Bronchial epithelial cell (primary cell): ENCODE measurements around the gene CNTNAP3. TPM values are rescaled to one million over a fixed set of nuclear protein-coding genes. Genes with fewer than 3 reads are reported as not detected.
"Not testable (repeated sequence)": the region's sequence is repeated elsewhere in the genome, so short reads cannot be mapped to it uniquely, and the experiment has no call there.

Experiments used
- DNase-seq: peaks from one replicate; pipeline ENCODE4 v3.0.0-alpha.2; 2010; ENCODE audit warnings: low read depth
- FAIRE-seq: peaks from 2 replicates; lab custom pipeline; 2011; peaks lifted over from hg19 to GRCh38; lab: Jason Lieb, UNC
- H3K27me3 ChIP-seq: 2 replicates; pipeline ENCODE4 v1.5.1; 2011; ENCODE audit warnings: low read length; ENCODE audit not compliant: control insufficient read depth, insufficient read depth
- H3K36me3 ChIP-seq: 2 replicates; pipeline ENCODE4 v1.5.1; 2011; ENCODE audit warnings: low read length; ENCODE audit not compliant: control insufficient read depth, insufficient read depth
- H3K4me3 ChIP-seq: 2 replicates; pipeline ENCODE4 v1.5.1; 2011; ENCODE audit warnings: mild to moderate bottlenecking, low read depth, low read length, control low read depth
- total RNA-seq: library from RNA; depleted of rRNA; stranded (reverse); fragments of >200 nt; gene quantifications from 2 replicates; pipeline ENCODE4 v1.2.1, GENCODE V29; 2014

The CNTNAP3 gene
- total RNA-seq, result 9.1 and 11.6 TPM in 2 replicates

- H3K4me3 ChIP-seq, H3K36me3 ChIP-seq, H3K27me3 ChIP-seq, FAIRE-seq, DNase-seq: not testable (repeated sequence)
Measured at GRCh38 chr9:39287980-39288379, at the start of gene CNTNAP3. CNTNAP3 (minus strand) TSS chr9:39288167; CDS start chr9:39288064, 103 bp downstream.

- not testable (repeated sequence) for FAIRE-seq, H3K36me3 ChIP-seq, H3K4me3 ChIP-seq, DNase-seq, H3K27me3 ChIP-seq
Measured at GRCh38 chr9:39279995-39280394, 8.0 kb downstream of the CNTNAP3 start.

- not testable (repeated sequence) for H3K36me3 ChIP-seq, DNase-seq, H3K27me3 ChIP-seq, H3K4me3 ChIP-seq, FAIRE-seq
Measured at GRCh38 chr9:39242513-39242912, 45.5 kb downstream of the CNTNAP3 start.

GRCh38 chr9:39232130-39232991 is 55.6 kb downstream of the CNTNAP3 start:
- not testable (repeated sequence) for H3K4me3 ChIP-seq, H3K36me3 ChIP-seq, H3K27me3 ChIP-seq, DNase-seq, FAIRE-seq

GRCh38 chr9:39215976-39216375 is 72.0 kb downstream of the CNTNAP3 start:
- not testable (repeated sequence) for FAIRE-seq, DNase-seq, H3K4me3 ChIP-seq, H3K36me3 ChIP-seq, H3K27me3 ChIP-seq

- not testable (repeated sequence) for H3K4me3 ChIP-seq, FAIRE-seq, H3K36me3 ChIP-seq, DNase-seq, H3K27me3 ChIP-seq
Measured at GRCh38 chr9:39209773-39210172, 78.2 kb downstream of the CNTNAP3 start.

GRCh38 chr9:39206643-39207042 is 81.3 kb downstream of the CNTNAP3 start:
- not testable (repeated sequence) for DNase-seq, H3K4me3 ChIP-seq, H3K27me3 ChIP-seq, H3K36me3 ChIP-seq, FAIRE-seq

GRCh38 chr9:39205842-39206241 is 82.1 kb downstream of the CNTNAP3 start:
- not testable (repeated sequence) for H3K27me3 ChIP-seq, H3K36me3 ChIP-seq, H3K4me3 ChIP-seq, FAIRE-seq, DNase-seq

- not testable (repeated sequence) for FAIRE-seq, DNase-seq, H3K27me3 ChIP-seq, H3K36me3 ChIP-seq, H3K4me3 ChIP-seq
Measured at GRCh38 chr9:39200412-39200811, 87.6 kb downstream of the CNTNAP3 start.

GRCh38 chr9:39198000-39198709 is 89.8 kb downstream of the CNTNAP3 start:
- not testable (repeated sequence) for DNase-seq, H3K36me3 ChIP-seq, H3K27me3 ChIP-seq, FAIRE-seq, H3K4me3 ChIP-seq

GRCh38 chr9:39171370-39171769 is 116.6 kb downstream of the CNTNAP3 start:
- not testable (repeated sequence) for FAIRE-seq, H3K36me3 ChIP-seq, H3K27me3 ChIP-seq, DNase-seq, H3K4me3 ChIP-seq

GRCh38 chr9:39157714-39158113 is 130.3 kb downstream of the CNTNAP3 start:
- H3K4me3 ChIP-seq, H3K27me3 ChIP-seq, H3K36me3 ChIP-seq, DNase-seq, FAIRE-seq: not testable (repeated sequence)

- H3K36me3 ChIP-seq, DNase-seq, H3K4me3 ChIP-seq, FAIRE-seq, H3K27me3 ChIP-seq: not testable (repeated sequence)
Measured at GRCh38 chr9:39132826-39133552, 155.0 kb downstream of the CNTNAP3 start.

GRCh38 chr9:39121401-39121800 is 166.6 kb downstream of the CNTNAP3 start:
- H3K27me3 ChIP-seq, H3K36me3 ChIP-seq, H3K4me3 ChIP-seq, DNase-seq, FAIRE-seq: not testable (repeated sequence)
